Pancreas (tissue), 10 donors: ENCODE data around the gene EDEM3. TPM values are rescaled to one million over a fixed set of nuclear protein-coding genes. Genes with fewer than 3 reads are reported as not detected.

Experiments used
- ATAC-seq, 4 donors: fragments of 200-7000 bp; cut with Tn5 transposase; one replicate each; pipeline versions ENCODE4 v1.8.0 to v1.9.1; 2020; ENCODE audit warnings: mild to moderate bottlenecking in 4 of 4, moderate library complexity in 4 of 4
- DNase-seq, 6 donors: peaks; one replicate each; pipeline ENCODE4 v3.0.0-alpha.2; 2020
- FAIRE-seq: peaks from 2 replicates; lab custom pipeline; 2012; peaks lifted over from hg19 to GRCh38; lab: Jason Lieb, UNC
- H3K27ac ChIP-seq, 4 donors: fragments of 200-600 bp; sonication (generic); 1 replicate in 3 of 4; 2 replicates in 1 of 4; pipeline versions ENCODE4 v1.5.0 to v1.8.0; 2020
- H3K27me3 ChIP-seq, 4 donors: fragments of 200-600 bp; one replicate each; pipeline ENCODE4 v1.8.0; 2021
- H3K36me3 ChIP-seq, 3 donors: fragments of 200-600 bp; sonication (generic) in 1 of 3; one replicate each; pipeline versions ENCODE4 v1.5.0 to v1.8.0; 2020 to 2021
- H3K4me1 ChIP-seq, 3 donors: fragments of 200-600 bp; one replicate each; pipeline ENCODE4 v1.8.0; 2021
- H3K4me3 ChIP-seq, 4 donors: fragments of 200-600 bp; sonication (generic) in 2 of 4; one replicate each; pipeline versions ENCODE4 v1.5.0 to v1.8.0; 2020 to 2021
- H3K9me3 ChIP-seq, 4 donors: fragments of 200-600 bp; one replicate each; pipeline ENCODE4 v1.8.0; 2021
- CTCF ChIP-seq, 4 donors: fragments of 200-600 bp; sonication (generic) in 3 of 4; IDR thresholded peaks; one replicate each; pipeline versions ENCODE4 v1.5.0 to v1.8.0; 2021; ENCODE audit warnings: antibody characterized with exemption in 4 of 4
- WGBS, 2 donors: extraction: QIAGEN DNeasy Blood & Tissue Kit; methylation state at CpG; one replicate each; pipeline ENCODE4 v1.1.7; 2013; 5-methylcytosine and 5-hydroxymethylcytosine counted together
- intact Hi-C, 3 donors: fragments of 100-400 bp; cut with DNase I; formaldehyde crosslinking; loops; one replicate each; pipeline versions ENCODE4 v1.11.1 to v1.14.2; 2022
- polyA plus RNA-seq, 2 donors: library from polyadenylated mRNA; stranded (reverse); fragments of 200-250 nt; gene quantifications; one replicate each; pipeline ENCODE4 v1.2.3, GENCODE V29; 2013
- total RNA-seq, 6 donors: library from RNA; stranded (reverse); fragmentation: NEBNext Ultra II Directional in 4 of 6; extraction: Animal tissue kit (Norgen Biotek cat#: 25700) in 4 of 6; gene quantifications; one replicate each; pipeline versions ENCODE4 v1.2.1 to v1.2.4, GENCODE V29; 2021 to 2023
- donor health status: healthy with polysubstance abuse.
- donor health status: DM: no; HTN: no; CAD: no; lungs with moderate emphysema.
- donor health status: DM: no; HTN: no; CAD: no.
- donor health status: control.
- donor health status: control.
- donor health status: Bipolar disorder and iron deficiency.
- donor health status: DM: yes; HTN: yes; CAD: no.
- donor health status: DM: no; HTN: no; CAD: no.
- donor health status: DM: no; HTN: no; CAD: no.
- donor health status: DM: yes; HTN: yes; CAD: no.

The EDEM3 gene
- total and polyA plus RNA-seq, 8 donors = 12.1 to 46.7 (median 34.1) TPM

DNA sequence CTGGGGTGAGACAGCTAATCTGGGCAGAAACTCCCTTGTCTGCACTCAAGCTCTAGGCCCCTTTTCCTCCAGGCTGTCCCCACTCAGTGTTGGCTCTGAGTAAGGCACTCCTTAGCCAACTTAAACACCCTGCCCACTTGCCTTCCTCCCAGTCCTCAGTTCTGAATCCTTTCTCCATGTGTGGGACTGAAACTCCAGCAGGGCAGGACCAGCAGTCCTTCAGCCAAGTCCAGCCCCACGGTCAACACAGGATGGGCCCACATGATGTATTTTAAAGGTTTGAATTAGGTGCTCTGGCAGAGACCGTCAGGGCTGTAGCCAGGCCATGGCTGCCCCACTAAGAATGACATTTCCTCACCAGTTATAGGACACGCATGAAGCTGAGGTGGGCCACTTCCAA is 107.8 kb downstream of the EDEM3 start:
- Histone ChIP-seq H3K9me3 (no peaks in the 10 kb centered on the region), H3K27ac (no peak overlapping the region), H3K4me3 (no peak overlapping the region), H3K36me3 (no peaks in the 10 kb centered on the region), H3K27me3 (no peaks in the 10 kb centered on the region), H3K4me1 (no peaks in the 10 kb centered on the region)
- 88 to 96% methylated on average over 3 of the region's 3 CpGs for WGBS, 2 donors
- TF ChIP-seq CTCF (IDR thresholded peaks at IDR 0.05) = no peak
- intact Hi-C loops = no loop called here
- no peak for ATAC-seq
- no peak for DNase-seq
- no peak for FAIRE-seq

GRCh38 chr1:184646178-184646701 is 108.4 kb downstream of the EDEM3 start:
- DNase-seq (no peak), FAIRE-seq (no peak), ATAC-seq (no peak)
- WGBS, 2 donors = 74 to 77% methylated on average over 3 of the region's 3 CpGs
- H3K4me3 ChIP-seq = no peak overlapping the region
- no peaks in the 10 kb centered on the region for H3K27me3 ChIP-seq
- H3K36me3 ChIP-seq = no peaks in the 10 kb centered on the region
- TF ChIP-seq CTCF (IDR thresholded peaks at IDR 0.05) = no peak
- H3K27ac ChIP-seq = no peak overlapping the region
- intact Hi-C loops = no loop called here
- no peaks in the 10 kb centered on the region for H3K4me1 ChIP-seq
- no peaks in the 10 kb centered on the region for H3K9me3 ChIP-seq

DNA sequence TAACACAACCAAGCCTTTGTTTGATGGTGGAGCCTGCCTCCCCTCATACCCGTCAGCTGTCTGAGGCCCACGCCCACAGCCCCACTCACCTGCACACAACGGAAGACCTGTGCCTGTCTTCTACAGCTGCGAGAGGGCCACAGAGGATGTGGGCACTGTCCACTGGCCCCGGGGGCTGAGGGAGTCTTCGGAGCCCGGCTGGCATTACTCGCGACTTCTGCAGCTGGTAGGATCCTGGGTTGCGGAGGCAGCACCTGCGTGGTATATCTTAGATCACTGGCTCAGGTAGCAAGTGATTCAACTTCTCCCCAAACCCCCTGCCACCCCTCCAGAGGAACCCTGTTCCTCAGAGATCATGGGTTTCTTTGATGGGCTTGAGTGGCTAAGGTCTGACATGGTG is 109.9 kb downstream of the EDEM3 start:
- no peak overlapping the region for H3K27ac ChIP-seq
- no peak for DNase-seq
- H3K36me3 ChIP-seq = no peaks in the 10 kb centered on the region
- no peak for FAIRE-seq
- no peak overlapping the region for H3K4me3 ChIP-seq
- no peaks in the 10 kb centered on the region for H3K4me1 ChIP-seq
- intact Hi-C loops = no loop called here
- WGBS, 2 donors = 94 to 95% methylated on average over 11 of the region's 11 CpGs
- H3K9me3 ChIP-seq = no peaks in the 10 kb centered on the region
- no peak for TF ChIP-seq CTCF (IDR thresholded peaks at IDR 0.05)
- no peak for ATAC-seq
- no peaks in the 10 kb centered on the region for H3K27me3 ChIP-seq

DNA sequence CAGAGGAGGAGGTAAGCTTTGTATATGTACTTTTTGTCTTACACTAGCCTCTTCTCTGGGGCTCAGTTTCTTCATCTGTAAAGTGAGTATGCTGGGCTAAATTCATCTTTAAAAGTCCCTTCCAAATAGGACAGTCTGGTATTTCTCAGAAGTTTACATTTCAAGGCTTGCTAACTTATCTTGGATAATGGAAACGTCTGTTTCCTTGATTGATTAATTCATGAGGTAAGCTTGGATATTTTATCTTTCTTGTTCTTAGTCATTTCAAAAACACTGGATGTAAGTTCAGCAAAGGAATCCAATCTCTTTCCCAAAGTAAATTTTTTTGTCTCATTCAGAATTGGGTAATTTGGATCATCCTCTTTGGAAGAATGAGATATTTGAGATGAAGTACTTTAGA is 111.0 kb downstream of the EDEM3 start:
- FAIRE-seq = no peak
- no peaks in the 10 kb centered on the region for H3K4me1 ChIP-seq
- WGBS, 2 donors = 7 to 13% methylated on average over 1 of the region's 1 CpG

More for the DNA sequence above, 111.0 kb downstream of the EDEM3 start:
- Histone ChIP-seq H3K27ac (no peak overlapping the region), H3K9me3 (no peaks in the 10 kb centered on the region), H3K27me3 (no peaks in the 10 kb centered on the region), H3K4me3 (no peak overlapping the region), H3K36me3 (no peaks in the 10 kb centered on the region)
- no peak for ATAC-seq
- no peak for DNase-seq
- no peak for TF ChIP-seq CTCF (IDR thresholded peaks at IDR 0.05)
- intact Hi-C loops = no loop called here
